Measurements from ENCODE around the gene IQCF5. TPM values are rescaled to one million over a fixed set of nuclear protein-coding genes. Genes with fewer than 3 reads are reported as not detected.

The IQCF5 gene
- total RNA-seq, 1 experiment from 2014 or later: not detected

- Mint-ChIP-seq H3K4me3 (no peak overlapping the region), H3K4me1 (peaks cover 8 to 11% of the 10 kb centered on the region in 2 experiments), H3K9me3 (no peaks in the 10 kb centered on the region; a peak in 1 of 5 replicates), H3K27ac (peak overlapping the region in 1 of 3 experiments; percentile 29; a peak in 1 of 7 replicates), H3K36me3 (ENCODE audit: insufficient read depth in 1 of 3, low read depth in 3 of 3) (no peaks in the 10 kb centered on the region), H3K27me3 (ENCODE audit: low read depth) (peaks cover 3% of the 10 kb centered on the region)
- Histone ChIP-seq H3K4me1 (ENCODE audit: insufficient read depth, low read length) (no peaks in the 10 kb centered on the region), H2AFZ (ENCODE audit: low read length) (no peak overlapping the region), H3K9ac (ENCODE audit: extremely low read depth, insufficient read length, low read length) (no peak overlapping the region), H3K27ac (ENCODE audit: insufficient read length, low read depth, low read length) (no peak overlapping the region), H3K18ac (ENCODE audit: insufficient read length, low read depth, low read length) (no peak overlapping the region), H4K5ac (ENCODE audit: insufficient read length, low read depth, low read length) (no peak overlapping the region), H4K20me1 (ENCODE audit: control insufficient read depth, insufficient read depth, insufficient read length) (no peaks in the 10 kb centered on the region), H3K79me1 (ENCODE audit: insufficient read depth, low read depth, low read length, poor library complexity, severe bottlenecking) (no peaks in the 10 kb centered on the region), H3K4me2 (ENCODE audit: insufficient read depth, insufficient read length, low read length) (no peak overlapping the region), H2BK12ac (ENCODE audit: insufficient read length, low read depth, low read length) (no peak overlapping the region), H3K9me3 (ENCODE audit: control insufficient read depth, low read depth, low read length) (no peaks in the 10 kb centered on the region), H3K14ac (ENCODE audit: insufficient read depth, low read length) (no peak overlapping the region), H2BK5ac (ENCODE audit: insufficient read length, low read length) (no peak overlapping the region), H3K79me2 (ENCODE audit: insufficient read depth, low read length) (no peaks in the 10 kb centered on the region), H3K4ac (ENCODE audit: low read depth, low read length) (no peak overlapping the region), H3T11ph (ENCODE audit: low read length) (no peak overlapping the region), H4K91ac (ENCODE audit: insufficient read length, low read depth, low read length) (no peak overlapping the region), H2BK15ac (ENCODE audit: low read depth, low read length) (no peak overlapping the region), H2BK120ac (ENCODE audit: low read depth, low read length, poor library complexity, severe bottlenecking) (no peak overlapping the region), H3K27me3 (ENCODE audit: insufficient read depth, low read length) (no peaks in the 10 kb centered on the region), H2BK20ac (ENCODE audit: low read depth, low read length, poor library complexity, severe bottlenecking) (no peak overlapping the region), H4K8ac (replicated peaks; ENCODE audit: insufficient read length, low read depth, low read length) (no peak overlapping the region), H3K56ac (ENCODE audit: insufficient read length, low read depth, low read length) (no peak overlapping the region), H2AK5ac (ENCODE audit: insufficient read length, low read length) (no peak overlapping the region), H3K23ac (ENCODE audit: insufficient read length, low read depth, low read length) (no peak overlapping the region), H3K23me2 (ENCODE audit: insufficient read length, low read depth, low read length, poor library complexity, severe bottlenecking) (no peaks in the 10 kb centered on the region)
- TF ChIP-seq CTCF (conservative IDR thresholded peaks at IDR 0.05): no peak
- no CpG with 5 or more reads among the region's 2 CpGs for WGBS (ENCODE audit: extremely low coverage, insufficient read length, low lambda C conversion rate)
- DNase-seq: no peak
These were observed 12.2 kb upstream of the IQCF5 start for GRCh38 chr3:51887620-51888019.

All from H9 (cell line).